VCaP (cell line): ENCODE results near the gene ARID5A.
A peak's percentile ranks its signal among the peaks of the same experiment; 100 is the strongest.

Experiments
- H3K27ac ChIP-seq: fragments of 450-650 bp; 2 replicates; pipeline ENCODE4 v1.5.1; 2017
- TF ChIP-seq, protein P1 (sequence below): fragments of 450-650 bp; conservative IDR thresholded peaks from 2 replicates; pipeline ENCODE4 v1.5.1; 2017; ENCODE audit warnings: mild to moderate bottlenecking, moderate library complexity

ARID5A gene

DNA sequence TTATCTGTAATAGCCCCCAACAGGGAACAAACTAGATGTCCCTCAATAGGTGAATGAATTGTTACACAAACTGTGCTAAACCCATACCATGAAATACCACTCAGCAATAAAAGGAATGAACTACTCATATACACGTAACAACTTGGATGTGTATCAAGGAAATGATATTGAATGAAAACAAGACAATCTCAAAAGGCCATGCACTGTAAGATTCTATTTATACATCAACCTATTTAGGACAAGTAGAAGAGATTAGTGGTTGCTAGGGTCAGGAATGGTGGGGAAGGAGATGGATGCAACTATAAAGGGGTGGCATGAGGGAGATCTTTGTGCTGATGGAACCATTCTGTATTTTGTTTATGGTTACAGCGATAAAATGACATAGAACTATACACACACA lies 54.5 kb downstream of the ARID5A start:
- H3K27ac ChIP-seq: no peak overlapping the region
- TF ChIP-seq, protein P1, sequence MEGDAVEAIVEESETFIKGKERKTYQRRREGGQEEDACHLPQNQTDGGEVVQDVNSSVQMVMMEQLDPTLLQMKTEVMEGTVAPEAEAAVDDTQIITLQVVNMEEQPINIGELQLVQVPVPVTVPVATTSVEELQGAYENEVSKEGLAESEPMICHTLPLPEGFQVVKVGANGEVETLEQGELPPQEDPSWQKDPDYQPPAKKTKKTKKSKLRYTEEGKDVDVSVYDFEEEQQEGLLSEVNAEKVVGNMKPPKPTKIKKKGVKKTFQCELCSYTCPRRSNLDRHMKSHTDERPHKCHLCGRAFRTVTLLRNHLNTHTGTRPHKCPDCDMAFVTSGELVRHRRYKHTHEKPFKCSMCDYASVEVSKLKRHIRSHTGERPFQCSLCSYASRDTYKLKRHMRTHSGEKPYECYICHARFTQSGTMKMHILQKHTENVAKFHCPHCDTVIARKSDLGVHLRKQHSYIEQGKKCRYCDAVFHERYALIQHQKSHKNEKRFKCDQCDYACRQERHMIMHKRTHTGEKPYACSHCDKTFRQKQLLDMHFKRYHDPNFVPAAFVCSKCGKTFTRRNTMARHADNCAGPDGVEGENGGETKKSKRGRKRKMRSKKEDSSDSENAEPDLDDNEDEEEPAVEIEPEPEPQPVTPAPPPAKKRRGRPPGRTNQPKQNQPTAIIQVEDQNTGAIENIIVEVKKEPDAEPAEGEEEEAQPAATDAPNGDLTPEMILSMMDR: no peak

- TF ChIP-seq, protein P1: no peak
- H3K27ac ChIP-seq: no peak overlapping the region
Measured at GRCh38 chr2:96591494-96591893, 54.9 kb downstream of the ARID5A start.

DNA sequence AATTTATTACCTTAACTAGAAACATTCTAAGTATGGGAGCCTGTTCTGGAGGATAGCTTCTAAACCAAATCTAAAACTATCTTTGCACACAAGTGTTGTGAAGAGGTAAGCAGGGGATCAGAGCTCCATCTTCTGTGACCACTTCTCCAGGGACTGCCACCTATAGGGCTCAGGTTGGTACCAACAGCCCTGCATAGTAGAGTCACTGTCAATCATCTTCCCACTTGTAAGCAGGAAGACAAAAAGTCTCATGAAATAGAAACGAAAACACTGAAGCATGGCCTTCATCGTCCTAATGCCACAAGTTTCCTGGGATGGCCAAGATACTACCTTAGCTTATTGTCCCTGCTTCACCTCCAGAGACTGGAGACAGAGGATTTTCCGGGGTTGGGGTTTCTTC lies 57.7 kb downstream of the ARID5A start:
- TF ChIP-seq, protein P1: no peak
- no peak overlapping the region for H3K27ac ChIP-seq

- TF ChIP-seq, protein P1: no peak
- H3K27ac ChIP-seq: no peak overlapping the region
Measured at GRCh38 chr2:96594691-96595152, 58.2 kb downstream of the ARID5A start.

DNA sequence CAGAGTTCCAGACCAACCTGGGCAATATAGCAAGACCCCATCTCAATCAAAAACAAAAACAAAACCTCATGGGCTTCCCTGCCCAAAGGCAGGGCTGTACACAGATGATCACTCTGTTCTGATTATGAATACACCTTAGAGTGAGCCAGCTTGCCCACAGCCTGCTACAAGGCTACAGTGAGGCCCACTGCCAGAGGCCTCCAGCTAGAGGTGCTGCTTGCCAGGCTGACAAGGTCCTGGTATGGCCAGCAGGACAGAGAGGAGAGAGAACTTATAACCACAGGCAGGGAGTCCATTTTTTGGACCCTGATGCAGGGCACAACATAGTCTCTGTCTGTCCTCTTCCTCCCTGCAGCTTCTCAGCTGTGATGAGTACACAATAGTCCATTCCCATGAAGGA lies 60.0 kb downstream of the ARID5A start:
- H3K27ac ChIP-seq: no peak overlapping the region
- TF ChIP-seq, protein P1: no peak

DNA sequence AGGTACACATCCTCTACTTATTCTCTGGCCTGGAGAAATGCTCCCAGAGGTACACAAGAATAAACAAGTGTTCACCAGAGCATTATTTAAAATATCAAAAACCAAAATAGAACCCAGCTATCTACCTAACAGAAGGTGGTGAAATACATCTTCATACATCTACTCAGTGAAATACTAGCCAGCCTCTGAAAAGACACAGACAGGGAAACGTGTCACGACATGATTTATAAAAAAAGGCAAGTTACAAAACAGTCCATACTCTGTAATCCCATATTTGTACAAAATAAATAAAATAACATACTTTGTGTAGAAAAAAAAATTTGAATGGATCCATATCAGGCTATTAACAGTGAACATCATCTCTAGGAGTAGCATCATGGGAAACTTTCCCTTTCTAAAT lies 63.4 kb downstream of the ARID5A start:
- H3K27ac ChIP-seq: no peak overlapping the region
- TF ChIP-seq, protein P1: no peak

DNA sequence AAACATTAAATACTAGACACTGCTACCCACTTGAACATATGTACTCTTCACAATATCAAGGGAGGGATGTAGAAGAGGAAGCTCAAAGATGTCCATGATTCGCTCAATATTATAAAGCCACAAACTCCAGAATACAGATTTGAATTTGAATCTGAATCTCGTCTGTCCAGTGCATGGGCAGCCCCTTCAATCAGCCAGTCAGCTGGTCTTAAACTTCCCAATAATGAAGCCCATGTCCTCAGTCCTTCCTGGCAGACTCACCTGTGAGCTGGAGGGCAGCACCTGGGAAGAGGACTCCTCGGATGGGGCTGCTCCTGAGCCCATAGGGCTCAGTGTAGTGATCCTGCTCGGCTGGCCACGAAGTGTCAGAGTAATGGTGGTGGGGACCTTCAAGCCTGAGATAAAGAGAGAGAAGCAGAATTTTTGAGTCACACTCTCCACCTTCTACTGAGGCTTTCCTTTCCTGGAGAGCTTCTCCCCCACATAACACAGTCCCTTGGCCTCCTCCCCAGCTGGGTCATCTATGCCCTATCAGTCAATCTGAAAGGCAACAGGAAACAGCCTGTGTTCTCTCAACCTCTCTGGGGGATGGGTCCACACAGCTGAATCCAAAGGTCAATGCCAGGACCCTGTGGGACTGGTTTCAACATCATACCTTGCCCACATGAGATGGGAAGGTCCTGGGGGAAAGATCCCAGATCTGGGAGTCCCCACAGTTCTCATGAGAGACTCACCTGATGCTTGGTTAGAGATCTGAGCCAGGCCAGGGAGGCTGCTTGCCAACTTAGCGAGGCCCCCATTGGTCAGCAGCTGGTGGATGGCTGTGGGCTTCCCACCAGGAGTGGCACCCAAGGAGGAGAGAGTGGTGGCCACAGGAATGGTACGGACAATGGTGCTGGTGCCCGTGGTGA lies 65.1 kb downstream of the ARID5A start:
- TF ChIP-seq, protein P1: no peak

More for the DNA sequence above, 65.1 kb downstream of the ARID5A start:
- peak overlapping the region; percentile 76 for H3K27ac ChIP-seq
